ENCODE data around the gene TMC1. TPM values are rescaled to one million over a fixed set of nuclear protein-coding genes. Genes with fewer than 3 reads are reported as not detected.

TMC1 gene
- total and polyA plus RNA-seq, 11 donors: 0.07 to 0.75 (median 0.33) TPM; not detected in 5

DNA sequence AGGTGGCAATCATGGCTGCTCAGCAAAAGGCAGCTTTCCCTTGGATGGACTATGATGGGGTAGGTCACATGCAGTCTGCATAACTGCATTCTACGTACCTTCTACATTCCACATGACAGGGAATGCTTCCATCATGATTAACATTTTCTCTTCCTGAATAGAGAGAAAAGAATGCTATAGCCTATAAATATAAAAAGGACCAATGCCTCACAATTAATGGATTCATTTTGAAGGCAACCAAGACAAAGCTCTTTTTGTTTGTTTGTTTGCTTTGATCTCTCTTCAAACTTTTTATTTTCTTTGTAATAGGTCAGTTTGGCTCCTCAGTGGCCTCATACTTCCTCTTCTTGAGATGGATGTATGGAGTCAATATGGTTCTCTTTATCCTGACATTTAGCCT is 230.1 kb downstream of the TMC1 start:
- no peak for TF ChIP-seq POLR2A (IDR thresholded peaks at IDR 0.05)
- TF ChIP-seq, protein P1, sequence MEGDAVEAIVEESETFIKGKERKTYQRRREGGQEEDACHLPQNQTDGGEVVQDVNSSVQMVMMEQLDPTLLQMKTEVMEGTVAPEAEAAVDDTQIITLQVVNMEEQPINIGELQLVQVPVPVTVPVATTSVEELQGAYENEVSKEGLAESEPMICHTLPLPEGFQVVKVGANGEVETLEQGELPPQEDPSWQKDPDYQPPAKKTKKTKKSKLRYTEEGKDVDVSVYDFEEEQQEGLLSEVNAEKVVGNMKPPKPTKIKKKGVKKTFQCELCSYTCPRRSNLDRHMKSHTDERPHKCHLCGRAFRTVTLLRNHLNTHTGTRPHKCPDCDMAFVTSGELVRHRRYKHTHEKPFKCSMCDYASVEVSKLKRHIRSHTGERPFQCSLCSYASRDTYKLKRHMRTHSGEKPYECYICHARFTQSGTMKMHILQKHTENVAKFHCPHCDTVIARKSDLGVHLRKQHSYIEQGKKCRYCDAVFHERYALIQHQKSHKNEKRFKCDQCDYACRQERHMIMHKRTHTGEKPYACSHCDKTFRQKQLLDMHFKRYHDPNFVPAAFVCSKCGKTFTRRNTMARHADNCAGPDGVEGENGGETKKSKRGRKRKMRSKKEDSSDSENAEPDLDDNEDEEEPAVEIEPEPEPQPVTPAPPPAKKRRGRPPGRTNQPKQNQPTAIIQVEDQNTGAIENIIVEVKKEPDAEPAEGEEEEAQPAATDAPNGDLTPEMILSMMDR (IDR thresholded peaks at IDR 0.05): no peak
- Histone ChIP-seq H3K4me3 (no peak overlapping the region), H3K36me3 (no peaks in the 10 kb centered on the region), H3K4me1 (no peaks in the 10 kb centered on the region), H3K9me3 (no peaks in the 10 kb centered on the region), H3K27ac (no peak overlapping the region), H3K27me3 (no peaks in the 10 kb centered on the region)
- WGBS, 4 donors: 49 to 63% (median 58%) methylated on average over 1 of the region's 1 CpG
- intact Hi-C loops (cut with DNase I): loop anchor here in 2 of 10 donors (10.0 kb wide), 1 partner anchor 467 kb away; no protein-coding TSS in a partner anchor
- ATAC-seq (no peak), DNase-seq (no peak)

DNA sequence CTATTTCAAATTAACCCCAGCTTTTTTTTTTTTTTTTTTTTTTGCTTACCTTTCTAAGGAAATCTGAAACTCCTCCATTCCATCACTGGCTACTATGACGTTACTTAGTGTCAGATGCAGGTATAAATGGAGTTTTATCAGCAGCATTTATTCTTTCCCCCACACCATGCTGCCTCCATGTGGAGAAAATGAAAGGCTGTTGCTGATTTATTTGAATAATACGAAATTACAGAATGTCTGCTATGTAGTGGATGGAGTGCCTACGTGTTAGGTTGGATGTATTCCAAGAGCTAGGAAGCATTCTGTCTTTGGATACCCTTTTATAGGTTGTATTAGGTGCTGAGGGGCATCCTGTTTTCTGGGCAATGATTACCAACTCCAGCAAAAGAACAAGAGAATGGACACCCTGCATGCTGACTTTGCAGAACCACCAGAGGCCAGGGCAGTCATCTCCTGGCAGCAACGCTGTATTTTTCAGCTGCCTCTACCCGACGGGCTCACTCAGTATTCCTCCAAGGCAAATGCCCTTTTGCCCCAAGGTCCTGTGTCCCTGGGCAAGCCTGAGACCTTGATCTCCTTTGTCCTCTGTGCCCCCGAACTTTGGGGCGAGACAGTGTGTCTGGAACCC is 232.0 kb downstream of the TMC1 start:
- no peak for TF ChIP-seq POLR2A (IDR thresholded peaks at IDR 0.05)
- TF ChIP-seq, protein P1 (IDR thresholded peaks at IDR 0.05): peak in 5 of 12 donors; percentile 11 to 33 (median 31)
- 64 to 69% (median 66%) methylated on average over 8 of the region's 8 CpGs for WGBS, 4 donors
- DNase-seq (no peak), ATAC-seq (no peak)
- peaks cover 0 to 4% (median 0%) of the 10 kb centered on the region in 9 donors for H3K27me3 ChIP-seq
- H3K4me3 ChIP-seq: no peak overlapping the region
- no peaks in the 10 kb centered on the region for H3K9me3 ChIP-seq
- H3K4me1 ChIP-seq: no peaks in the 10 kb centered on the region
- intact Hi-C loops (cut with DNase I): loop anchor here in 2 of 10 donors (10.0 kb wide), 1 partner anchor 469 kb away; no protein-coding TSS in a partner anchor
- H3K36me3 ChIP-seq: no peaks in the 10 kb centered on the region
- H3K27ac ChIP-seq: no peak overlapping the region

DNA sequence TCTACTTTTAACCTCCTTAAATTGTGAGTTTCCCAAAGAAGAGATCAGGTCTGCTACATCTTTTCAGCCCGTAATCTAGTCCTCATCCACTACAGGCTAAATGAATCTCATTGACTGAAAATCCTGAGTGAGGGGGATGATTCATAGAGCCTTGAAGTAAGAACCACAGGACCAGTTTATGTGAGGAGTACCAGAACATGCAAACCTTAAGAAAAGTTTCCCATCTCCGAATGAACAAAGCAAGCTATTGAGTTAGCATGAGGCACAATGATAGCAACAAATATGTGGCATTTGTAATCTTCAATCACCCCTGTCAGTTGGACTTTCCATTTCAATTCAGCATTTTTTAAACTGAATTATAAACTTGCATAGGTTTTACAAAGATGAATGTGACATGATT is 234.4 kb downstream of the TMC1 start:
- H3K4me1 ChIP-seq: no peaks in the 10 kb centered on the region
- H3K27me3 ChIP-seq: peaks cover 0 to 8% (median 0%) of the 10 kb centered on the region in 9 donors
- 84 to 94% (median 85%) methylated on average over 2 of the region's 2 CpGs for WGBS, 4 donors
- H3K9me3 ChIP-seq: no peaks in the 10 kb centered on the region
- no peak overlapping the region for H3K27ac ChIP-seq
- no peak overlapping the region for H3K4me3 ChIP-seq
- TF ChIP-seq POLR2A (IDR thresholded peaks at IDR 0.05): no peak
- TF ChIP-seq, protein P1 (IDR thresholded peaks at IDR 0.05): no peak
- no peaks in the 10 kb centered on the region for H3K36me3 ChIP-seq
- no peak for ATAC-seq
- DNase-seq: no peak
- intact Hi-C loops (cut with DNase I): loop anchor here in 2 of 10 donors (10.0 kb wide), 1 partner anchor 471 kb away; no protein-coding TSS in a partner anchor

DNA sequence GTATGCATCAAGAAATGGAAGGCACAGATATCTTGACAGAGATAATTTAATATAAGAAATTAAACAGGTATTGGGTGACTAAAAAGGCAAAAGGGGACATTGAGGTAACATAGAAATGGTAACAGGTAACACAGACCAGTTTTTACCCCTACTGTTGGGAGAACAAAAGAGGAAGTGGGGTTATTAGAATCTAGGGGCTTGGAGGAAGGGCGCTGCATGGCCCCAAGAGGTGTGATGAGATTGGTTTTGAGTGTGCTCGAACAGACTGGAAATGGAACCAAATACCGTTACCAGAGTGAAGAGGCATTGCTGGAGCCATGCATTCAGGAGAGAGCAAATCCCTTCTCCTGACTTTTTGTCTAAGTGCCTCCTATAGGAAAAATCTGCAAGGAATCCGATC is 237.5 kb downstream of the TMC1 start:
- 87 to 91% (median 90%) methylated on average over 4 of the region's 4 CpGs for WGBS, 4 donors
- no peak overlapping the region for H3K27ac ChIP-seq
- H3K27me3 ChIP-seq: peaks cover 0 to 8% (median 0%) of the 10 kb centered on the region in 9 donors
- DNase-seq (no peak), ATAC-seq (no peak)
- H3K4me3 ChIP-seq: no peak overlapping the region
- H3K36me3 ChIP-seq: no peaks in the 10 kb centered on the region
- no peaks in the 10 kb centered on the region for H3K4me1 ChIP-seq
- H3K9me3 ChIP-seq: no peaks in the 10 kb centered on the region
- no peak for TF ChIP-seq POLR2A (IDR thresholded peaks at IDR 0.05)
- TF ChIP-seq, protein P1 (IDR thresholded peaks at IDR 0.05): no peak
- intact Hi-C loops (cut with DNase I): loop anchor here in 2 of 10 donors (10.0 kb wide), 1 partner anchor 474 kb away; no protein-coding TSS in a partner anchor
